Left cardiac atrium (tissue), 4 donors: ENCODE results near the gene ZNF784. TPM values are rescaled to one million over a fixed set of nuclear protein-coding genes. Genes with fewer than 3 reads are reported as not detected.
"Not testable (repeated sequence)": the region's sequence is repeated elsewhere in the genome, so short reads cannot be mapped to it uniquely, and the experiment has no call there.

Experiments used
- ATAC-seq, 2 donors: fragments of 200-7000 bp; cut with Tn5 transposase; one replicate each; pipeline ENCODE4 v1.9.1; 2020; ENCODE audit warnings: mild to moderate bottlenecking in 2 of 2, moderate library complexity in 2 of 2
- DNase-seq: peaks from one replicate; pipeline ENCODE4 v3.0.0-alpha.2; 2020
- intact Hi-C, 2 donors: fragments of 100-400 bp; cut with DNase I; formaldehyde crosslinking; loops; one replicate each; pipeline versions ENCODE4 v1.14.1 to v1.15.1; 2022 to 2023
- total RNA-seq, 2 donors: library from RNA; stranded (reverse); fragmentation: NEBNext Ultra II Directional; extraction: Animal tissue kit (Norgen Biotek cat#: 25700); gene quantifications; one replicate each; pipeline ENCODE4 v1.2.1, GENCODE V29; 2021
- donor health status: DM: no; HTN: yes; CAD: no.
- donor health status: DM: no; HTN: yes; CAD: no; lungs with severe emphysema.
- donor health status: DM: yes; HTN: yes; CAD: no.
- donor health status: Dilated cardiomyopathy.

Gene ZNF784
- total RNA-seq, 2 donors from 2014 or later: 11.1 to 11.7 TPM

- intact Hi-C loops: no loop called here
- no peak for ATAC-seq
- DNase-seq: no peak
Measured at GRCh38 chr19:55578761-55579747, 45.3 kb downstream of the ZNF784 start.

- ATAC-seq: no peak
- intact Hi-C loops: no loop called here
Measured at GRCh38 chr19:55578031-55578760, 46.2 kb downstream of the ZNF784 start.

GRCh38 chr19:55576746-55577145, 47.6 kb downstream of the ZNF784 start:
- intact Hi-C loops: no loop called here
- ATAC-seq (no peak), DNase-seq (no peak)

More at GRCh38 chr19:55578031-55578760, 46.2 kb downstream of the ZNF784 start:
- no peak for DNase-seq

DNA sequence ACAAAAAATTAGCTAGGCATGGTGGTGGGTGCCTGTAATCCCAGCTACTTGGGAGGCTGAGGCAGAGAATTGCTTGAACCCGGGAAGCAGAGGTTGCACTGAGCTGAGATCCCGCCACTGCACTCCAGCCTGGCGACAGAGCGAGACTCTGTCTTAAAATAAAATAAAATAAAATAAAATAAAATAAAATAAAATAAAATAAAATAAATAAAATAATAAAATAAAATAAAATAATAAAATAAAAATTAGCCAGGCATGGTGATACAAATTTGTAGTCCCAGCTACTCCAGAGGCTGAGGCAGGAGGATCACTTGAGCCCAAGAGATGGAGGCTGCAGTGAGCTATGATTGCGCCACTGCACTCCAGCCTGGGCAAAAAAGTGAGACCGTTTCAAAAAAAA, 50.4 kb downstream of the ZNF784 start:
- ATAC-seq, intact Hi-C loops, DNase-seq: not testable (repeated sequence)

Other genes starting within 250 kb of the ZNF784 start
- gene TMEM190, start 247.7 kb downstream of the ZNF784 start, total RNA-seq: not detected
- under 1 TPM; 0.84 to 0.97 TPM for gene TMEM238, start 240.3 kb downstream of the ZNF784 start, total RNA-seq
- gene RPL28, start 238.6 kb downstream of the ZNF784 start, total RNA-seq: 100 to 1,000 TPM; 789 to 866 TPM
- 10 to 100 TPM; 18.1 to 29.9 TPM for gene UBE2S, start 216.8 kb downstream of the ZNF784 start, total RNA-seq
- gene SHISA7, start 181.3 kb downstream of the ZNF784 start, total RNA-seq: not detected
- 10 to 100 TPM; 58.4 to 60.5 TPM for gene ISOC2, start 162.9 kb downstream of the ZNF784 start, total RNA-seq
- not detected for gene C19orf85, start 159.8 kb downstream of the ZNF784 start, total RNA-seq
- gene ZNF628, start 147.9 kb downstream of the ZNF784 start, total RNA-seq: 1 to 10 TPM; 5.3 to 9.0 TPM
- 10 to 100 TPM in 1 of 2 donors, 1 to 10 TPM in 1; 9.2 to 13.7 TPM for gene NAT14, start 139.4 kb downstream of the ZNF784 start, total RNA-seq
- 1 to 10 TPM; 5.7 to 6.7 TPM for gene SSC5D, start 136.1 kb downstream of the ZNF784 start, total RNA-seq
- gene SBK2, start 87.4 kb downstream of the ZNF784 start, total RNA-seq: 100 to 1,000 TPM; 151 to 181 TPM
- 10 to 100 TPM; 55.3 to 62.7 TPM for gene SBK3, start 79.0 kb downstream of the ZNF784 start, total RNA-seq
- gene ZNF579, start 43.7 kb downstream of the ZNF784 start, total RNA-seq: 10 to 100 TPM; 10.8 to 12.7 TPM
- 10 to 100 TPM; 14.5 to 17.0 TPM for gene FIZ1, start 25.0 kb downstream of the ZNF784 start, total RNA-seq
- gene ZNF524, start 24.3 kb downstream of the ZNF784 start, total RNA-seq: 10 to 100 TPM; 14.1 to 18.7 TPM
- gene ZNF865, start 18.9 kb downstream of the ZNF784 start, total RNA-seq: 10 to 100 TPM; 16.2 to 20.2 TPM
- gene ZNF580, start 16.4 kb upstream of the ZNF784 start, total RNA-seq: 10 to 100 TPM; 17.7 to 27.7 TPM
- 1 to 10 TPM; 8.4 to 8.6 TPM for gene ZNF581, start 19.1 kb upstream of the ZNF784 start, total RNA-seq
- 10 to 100 TPM; 17.4 to 19.4 TPM for gene CCDC106, start 23.6 kb upstream of the ZNF784 start, total RNA-seq
- 10 to 100 TPM; 82.4 to 87.5 TPM for gene U2AF2, start 30.5 kb upstream of the ZNF784 start, total RNA-seq
- 100 to 1,000 TPM; 148 to 165 TPM for gene EPN1, start 50.7 kb upstream of the ZNF784 start, total RNA-seq
- gene NLRP9, start 113.8 kb upstream of the ZNF784 start, total RNA-seq: not detected
- not detected for gene RFPL4A, start 134.5 kb upstream of the ZNF784 start, total RNA-seq
- not detected for gene RFPL4AL1, start 144.6 kb upstream of the ZNF784 start, total RNA-seq
- gene NLRP11, start 207.4 kb upstream of the ZNF784 start, total RNA-seq: not detected
- gene NLRP4, start 212.0 kb upstream of the ZNF784 start, total RNA-seq: not detected